Ovary (tissue), 3 donors: ENCODE results near the gene HAND1.

Source experiments
- EP300 ChIP-seq: sonication (generic); formaldehyde crosslinking; IDR thresholded peaks from one replicate; pipeline ENCODE4 v1.6.1; 2017; ENCODE audit warnings: antibody characterized with exemption
- POLR2A ChIP-seq: fragments of 450-650 bp; IDR thresholded peaks from one replicate; pipeline ENCODE4 v1.6.1; 2017; ENCODE audit warnings: antibody characterized with exemption, mild to moderate bottlenecking, moderate library complexity
- TF ChIP-seq, protein P1 (sequence below), 3 donors: fragments of 450-650 bp in 2 of 3; fragments of 200-600 bp in 1 of 3; IDR thresholded peaks; one replicate each; pipeline versions ENCODE4 v1.5.1 to v1.8.0; 2016 to 2022; ENCODE audit warnings: antibody characterized with exemption in 3 of 3, mild to moderate bottlenecking in 1 of 3
- donor health status: DM: no; HTN: no; CAD: no.

DNA sequence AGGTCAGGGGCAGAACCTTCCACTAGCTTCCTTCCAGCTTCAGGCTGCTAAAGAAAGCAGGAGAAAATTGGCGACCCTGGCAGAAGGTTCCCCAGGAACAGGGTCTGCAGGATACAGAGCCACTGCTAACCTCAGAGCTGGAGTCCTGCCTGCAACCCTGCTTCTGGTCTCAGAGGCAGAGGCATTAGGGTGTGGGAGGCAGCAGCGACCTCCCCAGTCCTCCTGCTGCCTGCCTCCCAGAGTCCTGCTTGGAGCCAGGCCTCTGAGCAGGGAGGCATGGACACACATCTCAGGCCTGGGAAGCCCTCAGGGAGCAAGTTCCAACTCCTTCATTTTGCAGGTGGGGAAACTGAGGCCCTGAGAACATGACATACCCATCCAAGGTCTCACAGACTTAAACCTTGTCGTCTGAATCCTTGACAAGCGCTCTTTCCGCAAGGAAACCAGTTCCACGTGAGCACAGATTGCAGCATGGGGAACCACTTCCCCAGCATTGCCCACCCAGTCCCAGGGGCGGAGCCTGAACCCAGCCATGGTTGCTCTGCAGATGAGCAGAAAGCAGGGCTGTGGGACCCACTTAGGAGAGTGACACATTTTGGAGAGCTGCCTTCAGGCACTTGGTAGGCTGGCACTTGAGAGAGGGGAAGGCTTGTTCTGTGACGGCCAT, 28.2 kb upstream of the HAND1 start:
- TF ChIP-seq, protein P1, sequence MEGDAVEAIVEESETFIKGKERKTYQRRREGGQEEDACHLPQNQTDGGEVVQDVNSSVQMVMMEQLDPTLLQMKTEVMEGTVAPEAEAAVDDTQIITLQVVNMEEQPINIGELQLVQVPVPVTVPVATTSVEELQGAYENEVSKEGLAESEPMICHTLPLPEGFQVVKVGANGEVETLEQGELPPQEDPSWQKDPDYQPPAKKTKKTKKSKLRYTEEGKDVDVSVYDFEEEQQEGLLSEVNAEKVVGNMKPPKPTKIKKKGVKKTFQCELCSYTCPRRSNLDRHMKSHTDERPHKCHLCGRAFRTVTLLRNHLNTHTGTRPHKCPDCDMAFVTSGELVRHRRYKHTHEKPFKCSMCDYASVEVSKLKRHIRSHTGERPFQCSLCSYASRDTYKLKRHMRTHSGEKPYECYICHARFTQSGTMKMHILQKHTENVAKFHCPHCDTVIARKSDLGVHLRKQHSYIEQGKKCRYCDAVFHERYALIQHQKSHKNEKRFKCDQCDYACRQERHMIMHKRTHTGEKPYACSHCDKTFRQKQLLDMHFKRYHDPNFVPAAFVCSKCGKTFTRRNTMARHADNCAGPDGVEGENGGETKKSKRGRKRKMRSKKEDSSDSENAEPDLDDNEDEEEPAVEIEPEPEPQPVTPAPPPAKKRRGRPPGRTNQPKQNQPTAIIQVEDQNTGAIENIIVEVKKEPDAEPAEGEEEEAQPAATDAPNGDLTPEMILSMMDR (IDR thresholded peaks at IDR 0.05) = no peak
- no peak for TF ChIP-seq EP300
- TF ChIP-seq POLR2A = no peak
